ENCODE results near the gene ABLIM2.

ABLIM2 gene

DNA sequence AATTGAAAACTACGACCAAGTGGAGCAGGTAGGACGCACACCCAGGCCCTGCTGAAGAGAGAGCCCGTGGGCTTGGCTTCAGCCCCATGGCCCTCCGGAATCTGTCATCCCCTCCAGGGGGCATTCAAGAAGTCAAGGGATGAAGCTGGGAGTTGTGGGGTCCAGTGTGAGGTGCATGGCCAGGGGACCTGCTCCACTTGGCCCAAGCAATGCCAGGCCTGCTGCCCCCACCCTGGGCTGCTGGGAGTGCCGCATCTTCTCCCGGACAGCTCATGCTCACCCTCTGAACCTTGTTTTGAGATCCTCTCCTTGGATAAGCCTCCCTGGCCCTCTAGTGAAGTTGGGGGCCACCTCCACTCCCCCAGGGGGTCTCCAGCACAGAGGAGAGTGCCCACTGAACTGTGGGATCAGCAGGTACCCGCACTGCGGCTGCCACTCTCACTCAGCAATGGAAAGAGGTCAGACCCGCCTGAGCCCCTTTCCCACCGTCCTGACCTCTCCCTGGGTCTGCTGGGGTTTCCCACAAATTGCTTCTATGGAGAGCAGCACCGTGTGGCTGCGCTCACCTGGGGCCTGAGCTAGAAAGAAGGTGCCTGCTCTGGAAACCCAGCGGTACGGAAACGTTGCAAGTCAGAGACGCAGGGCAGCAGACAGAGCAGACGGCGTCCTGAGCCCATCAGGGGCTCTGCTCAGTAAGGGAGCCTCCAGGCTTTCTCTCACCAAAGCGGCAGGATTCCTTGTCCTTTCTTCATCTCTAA is 5.0 kb upstream of the ABLIM2 start:
- no peak overlapping the region for H3K9ac ChIP-seq (ENCODE audit: low read length)
- no peak overlapping the region for H3K4me3 ChIP-seq (ENCODE audit: low read depth, low read length)
- no peaks in the 10 kb centered on the region for H3K36me3 ChIP-seq (ENCODE audit: control insufficient read depth, insufficient read depth, low read length)
- H3K27me3 ChIP-seq (ENCODE audit: control insufficient read depth, insufficient read depth, low read length): peaks cover 31% of the 10 kb centered on the region
- H3K9me3 ChIP-seq (ENCODE audit: control insufficient read depth, insufficient read depth, low read depth, low read length): peaks cover 9% of the 10 kb centered on the region
- H3K27ac ChIP-seq (ENCODE audit: low read depth, low read length): no peak overlapping the region
- peaks cover 3% of the 10 kb centered on the region; the same call in 1 of the 2 replicates for H3K4me1 ChIP-seq (ENCODE audit: control insufficient read depth, insufficient read depth, low read length)

- Histone ChIP-seq H3K4me3 (ENCODE audit: low read depth, low read length) (no peak overlapping the region), H3K27ac (ENCODE audit: low read depth, low read length) (no peak overlapping the region), H3K4me1 (ENCODE audit: control insufficient read depth, insufficient read depth, low read length) (peaks cover 3% of the 10 kb centered on the region; the same call in 1 of the 2 replicates), H3K36me3 (ENCODE audit: control insufficient read depth, insufficient read depth, low read length) (no peaks in the 10 kb centered on the region), H3K27me3 (ENCODE audit: control insufficient read depth, insufficient read depth, low read length) (peaks cover 37% of the 10 kb centered on the region), H3K9ac (ENCODE audit: low read length) (no peak overlapping the region), H3K9me3 (ENCODE audit: control insufficient read depth, insufficient read depth, low read depth, low read length) (peaks cover 4% of the 10 kb centered on the region)
Observed at GRCh38 chr4:8163026-8163425, 4.4 kb upstream of the ABLIM2 start.

GRCh38 chr4:8162625-8163024 is 4.0 kb upstream of the ABLIM2 start:
- no peak overlapping the region for H3K4me3 ChIP-seq (ENCODE audit: low read depth, low read length)

DNA sequence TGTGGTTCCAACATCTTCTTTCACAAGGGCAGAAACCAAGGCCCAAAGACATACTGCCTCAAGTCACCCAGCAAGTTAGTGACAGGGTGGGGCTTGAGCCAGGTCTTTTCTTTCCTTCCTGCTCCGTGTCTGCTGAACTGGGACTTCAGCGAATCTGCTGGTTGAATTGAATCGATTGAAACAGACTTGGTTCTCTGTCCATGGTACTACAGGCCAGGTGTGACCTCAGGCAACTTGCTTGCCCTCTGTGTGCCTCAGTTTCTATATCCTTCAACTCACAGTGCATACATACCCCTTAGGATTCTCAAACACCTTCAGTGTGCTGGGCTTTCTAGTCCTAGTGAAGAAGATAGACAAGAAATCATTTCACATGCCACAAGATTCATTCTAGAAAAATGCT is 2.0 kb upstream of the ABLIM2 start:
- H3K27me3 ChIP-seq (ENCODE audit: control insufficient read depth, insufficient read depth, low read length): peaks cover 59% of the 10 kb centered on the region
- no peaks in the 10 kb centered on the region for H3K9me3 ChIP-seq (ENCODE audit: control insufficient read depth, insufficient read depth, low read depth, low read length)
- H3K36me3 ChIP-seq (ENCODE audit: control insufficient read depth, insufficient read depth, low read length): no peaks in the 10 kb centered on the region
- H3K4me1 ChIP-seq (ENCODE audit: control insufficient read depth, insufficient read depth, low read length): peaks cover 9% of the 10 kb centered on the region
- no peak overlapping the region for H3K27ac ChIP-seq (ENCODE audit: low read depth, low read length)
- no peak overlapping the region for H3K9ac ChIP-seq (ENCODE audit: low read length)
- H3K4me3 ChIP-seq (ENCODE audit: low read depth, low read length): no peak overlapping the region

More at GRCh38 chr4:8162625-8163024, 4.0 kb upstream of the ABLIM2 start:
- Histone ChIP-seq H3K9me3 (ENCODE audit: control insufficient read depth, insufficient read depth, low read depth, low read length) (no peaks in the 10 kb centered on the region), H3K9ac (ENCODE audit: low read length) (no peak overlapping the region), H3K27me3 (ENCODE audit: control insufficient read depth, insufficient read depth, low read length) (peaks cover 41% of the 10 kb centered on the region), H3K27ac (ENCODE audit: low read depth, low read length) (no peak overlapping the region), H3K36me3 (ENCODE audit: control insufficient read depth, insufficient read depth, low read length) (no peaks in the 10 kb centered on the region), H3K4me1 (ENCODE audit: control insufficient read depth, insufficient read depth, low read length) (peaks cover 7% of the 10 kb centered on the region)

- Histone ChIP-seq H3K36me3 (ENCODE audit: control insufficient read depth, insufficient read depth, low read length) (no peaks in the 10 kb centered on the region), H3K4me3 (ENCODE audit: low read depth, low read length) (no peak overlapping the region), H3K27me3 (ENCODE audit: control insufficient read depth, insufficient read depth, low read length) (peaks cover 63% of the 10 kb centered on the region), H3K9me3 (ENCODE audit: control insufficient read depth, insufficient read depth, low read depth, low read length) (no peaks in the 10 kb centered on the region), H3K9ac (ENCODE audit: low read length) (no peak overlapping the region), H3K4me1 (ENCODE audit: control insufficient read depth, insufficient read depth, low read length) (peaks cover 9% of the 10 kb centered on the region), H3K27ac (ENCODE audit: low read depth, low read length) (no peak overlapping the region)
Observed at GRCh38 chr4:8160233-8160560, 1.6 kb upstream of the ABLIM2 start.

GRCh38 chr4:8159537-8160232 is 1.1 kb upstream of the ABLIM2 start:
- Histone ChIP-seq H3K27ac (ENCODE audit: low read depth, low read length) (no peak overlapping the region), H3K9ac (ENCODE audit: low read length) (no peak overlapping the region), H3K27me3 (ENCODE audit: control insufficient read depth, insufficient read depth, low read length) (peaks cover 68% of the 10 kb centered on the region), H3K4me1 (ENCODE audit: control insufficient read depth, insufficient read depth, low read length) (peaks cover 9% of the 10 kb centered on the region), H3K36me3 (ENCODE audit: control insufficient read depth, insufficient read depth, low read length) (no peaks in the 10 kb centered on the region), H3K4me3 (ENCODE audit: low read depth, low read length) (peak overlapping the region; percentile 88), H3K9me3 (ENCODE audit: control insufficient read depth, insufficient read depth, low read depth, low read length) (no peaks in the 10 kb centered on the region)

GRCh38 chr4:8157944-8158709 is 486 bp downstream of the ABLIM2 start:
- H3K9ac ChIP-seq (ENCODE audit: low read length): no peak overlapping the region
- peak overlapping the region; percentile 78 for H3K4me3 ChIP-seq (ENCODE audit: low read depth, low read length)
- peaks cover 9% of the 10 kb centered on the region for H3K4me1 ChIP-seq (ENCODE audit: control insufficient read depth, insufficient read depth, low read length)
- H3K27me3 ChIP-seq (ENCODE audit: control insufficient read depth, insufficient read depth, low read length): peaks cover 72% of the 10 kb centered on the region
- H3K36me3 ChIP-seq (ENCODE audit: control insufficient read depth, insufficient read depth, low read length): no peaks in the 10 kb centered on the region
- H3K27ac ChIP-seq (ENCODE audit: low read depth, low read length): no peak overlapping the region
- no peaks in the 10 kb centered on the region for H3K9me3 ChIP-seq (ENCODE audit: control insufficient read depth, insufficient read depth, low read depth, low read length)

DNA sequence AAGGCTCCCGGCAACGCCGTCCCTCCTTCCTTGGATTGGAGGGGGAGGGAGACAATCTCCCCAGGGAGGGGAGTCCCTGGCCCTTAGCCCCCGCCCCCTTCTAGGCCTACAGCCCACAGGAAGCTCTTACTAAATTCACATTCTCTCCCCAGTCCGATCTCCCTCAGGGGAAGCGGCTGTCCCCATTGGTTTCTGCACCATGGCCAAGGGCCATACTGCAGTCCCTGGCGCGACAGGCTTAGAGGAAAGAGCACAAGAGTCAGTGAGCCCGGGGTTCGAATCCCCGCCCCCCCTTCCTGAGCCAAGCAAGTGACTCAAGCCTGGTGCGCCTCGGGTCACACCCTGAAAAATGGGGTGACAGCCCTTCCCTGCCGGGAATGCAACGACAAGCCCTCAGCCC is 1.1 kb downstream of the ABLIM2 start:
- H3K27me3 ChIP-seq (ENCODE audit: control insufficient read depth, insufficient read depth, low read length): peaks cover 78% of the 10 kb centered on the region
- H3K4me1 ChIP-seq (ENCODE audit: control insufficient read depth, insufficient read depth, low read length): peaks cover 9% of the 10 kb centered on the region
- H3K4me3 ChIP-seq (ENCODE audit: low read depth, low read length): peak overlapping the region; percentile 78
- no peaks in the 10 kb centered on the region for H3K36me3 ChIP-seq (ENCODE audit: control insufficient read depth, insufficient read depth, low read length)
- no peaks in the 10 kb centered on the region for H3K9me3 ChIP-seq (ENCODE audit: control insufficient read depth, insufficient read depth, low read depth, low read length)
- H3K27ac ChIP-seq (ENCODE audit: low read depth, low read length): no peak overlapping the region
- no peak overlapping the region for H3K9ac ChIP-seq (ENCODE audit: low read length)

- H3K27me3 ChIP-seq (ENCODE audit: control insufficient read depth, insufficient read depth, low read length): peaks cover 74% of the 10 kb centered on the region
- peaks cover 9% of the 10 kb centered on the region for H3K4me1 ChIP-seq (ENCODE audit: control insufficient read depth, insufficient read depth, low read length)
Observed at GRCh38 chr4:8156617-8157016, 2.0 kb downstream of the ABLIM2 start.

DNA sequence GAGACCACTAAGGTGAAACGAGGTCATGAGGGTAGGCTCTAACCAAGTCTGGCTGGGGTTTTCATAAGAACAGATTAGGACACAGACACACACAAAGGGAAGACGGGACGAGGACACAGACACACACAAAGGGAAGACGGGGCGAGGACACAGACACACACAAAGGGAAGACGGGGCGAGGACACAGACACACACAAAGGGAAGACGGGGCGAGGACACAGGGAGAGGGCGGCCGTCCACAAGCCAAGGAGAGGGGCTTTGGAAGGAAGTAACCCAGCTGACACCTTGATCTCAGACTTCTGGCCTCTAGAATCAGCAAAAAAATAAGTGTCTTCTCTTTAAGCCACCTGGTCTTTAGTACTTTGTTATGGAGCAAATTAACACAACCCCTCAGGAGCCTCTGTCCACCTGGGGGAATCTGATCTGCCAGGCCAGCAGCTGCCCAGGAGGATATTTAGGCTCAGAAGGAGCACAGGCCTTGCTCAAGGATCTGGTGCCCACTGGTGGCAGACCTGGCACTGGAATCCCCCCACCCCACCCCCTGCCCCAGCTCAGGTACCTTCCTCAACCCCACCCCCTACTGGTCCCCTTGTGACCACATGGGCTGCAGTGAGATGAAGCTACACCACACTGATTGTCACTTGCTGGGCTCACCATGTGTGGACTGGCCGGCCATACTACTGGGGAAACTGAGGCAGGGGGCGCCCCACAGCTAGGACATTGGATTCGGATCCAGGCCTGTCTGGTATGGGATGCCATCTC is 2.8 kb downstream of the ABLIM2 start:
- no peak overlapping the region for H3K9ac ChIP-seq (ENCODE audit: low read length)
- no peaks in the 10 kb centered on the region for H3K36me3 ChIP-seq (ENCODE audit: control insufficient read depth, insufficient read depth, low read length)
- no peaks in the 10 kb centered on the region for H3K9me3 ChIP-seq (ENCODE audit: control insufficient read depth, insufficient read depth, low read depth, low read length)
- no peak overlapping the region for H3K4me3 ChIP-seq (ENCODE audit: low read depth, low read length)
- H3K4me1 ChIP-seq (ENCODE audit: control insufficient read depth, insufficient read depth, low read length): peaks cover 9% of the 10 kb centered on the region
- no peak overlapping the region for H3K27ac ChIP-seq (ENCODE audit: low read depth, low read length)
- peaks cover 67% of the 10 kb centered on the region for H3K27me3 ChIP-seq (ENCODE audit: control insufficient read depth, insufficient read depth, low read length)

More at GRCh38 chr4:8156617-8157016, 2.0 kb downstream of the ABLIM2 start:
- Histone ChIP-seq H3K36me3 (ENCODE audit: control insufficient read depth, insufficient read depth, low read length) (no peaks in the 10 kb centered on the region), H3K9ac (ENCODE audit: low read length) (no peak overlapping the region), H3K9me3 (ENCODE audit: control insufficient read depth, insufficient read depth, low read depth, low read length) (no peaks in the 10 kb centered on the region), H3K27ac (ENCODE audit: low read depth, low read length) (no peak overlapping the region), H3K4me3 (ENCODE audit: low read depth, low read length) (no peak overlapping the region)

Measured in HUES6 (cell line).